GM23338 (cell line): ENCODE data around the gene CD58.

Source experiments
- CREB1 ChIP-seq: fragments of 250-450 bp; sonication (Bioruptor Pico); IDR thresholded peaks from 2 replicates; pipeline ENCODE4 v1.5.0; 2020; ENCODE audit warnings: low read depth, mild to moderate bottlenecking, moderate library complexity
- CTCF ChIP-seq, 2 experiments: fragments of 200-600 bp in 1 of 2; sonication (generic) in 1 of 2; conservative IDR thresholded peaks; 2 replicates each; pipeline versions ENCODE4 v1.5.1 to v1.6.1; 2016 to 2017; ENCODE audit warnings: antibody characterized with exemption in 2 of 2, low read depth in 2 of 2, mild to moderate bottlenecking in 2 of 2, moderate library complexity in 1 of 2
- ETS1 ChIP-seq: IDR thresholded peaks from 2 replicates; pipeline ENCODE4 v1.6.1; 2016; ENCODE audit warnings: antibody characterized with exemption
- EZH2 ChIP-seq: fragments of 200-600 bp; sonication (generic); IDR thresholded peaks from one replicate; pipeline ENCODE4 v1.8.0; 2017; ENCODE audit warnings: antibody characterized with exemption, mild to moderate bottlenecking, low read depth; ENCODE audit not compliant: unreplicated experiment
- EZH2phosphoT487 ChIP-seq: fragments of 200-600 bp; sonication (generic); IDR thresholded peaks from one replicate; pipeline ENCODE4 v1.8.1; 2018; ENCODE audit warnings: antibody characterized with exemption; ENCODE audit not compliant: unreplicated experiment
- JUNB ChIP-seq: IDR thresholded peaks from one replicate; pipeline ENCODE4 v1.6.1; 2016; ENCODE audit warnings: antibody characterized with exemption; ENCODE audit not compliant: unreplicated experiment
- NANOG ChIP-seq: IDR thresholded peaks from 2 replicates; pipeline ENCODE4 v1.6.1; 2016; ENCODE audit warnings: antibody characterized with exemption, borderline replicate concordance
- POLR2AphosphoS5 ChIP-seq: IDR thresholded peaks from 2 replicates; pipeline ENCODE4 v1.6.1; 2016; ENCODE audit warnings: antibody characterized with exemption, low read depth
- REST ChIP-seq: IDR thresholded peaks from one replicate; pipeline ENCODE4 v1.6.1; 2018; ENCODE audit warnings: antibody characterized with exemption; ENCODE audit not compliant: unreplicated experiment
- STAT1 ChIP-seq: IDR thresholded peaks from one replicate; pipeline ENCODE4 v1.6.1; 2016; ENCODE audit warnings: antibody characterized with exemption; ENCODE audit not compliant: unreplicated experiment
- ZNF114 ChIP-seq: fragments of 250-450 bp; sonication (Bioruptor Pico); IDR thresholded peaks from 2 replicates; pipeline ENCODE4 v1.5.0; 2020; ENCODE audit warnings: mild to moderate bottlenecking, moderate library complexity
- ZNF331 ChIP-seq: fragments of 250-450 bp; sonication (Bioruptor Pico); IDR thresholded peaks from 2 replicates; pipeline ENCODE4 v1.5.0; 2020; ENCODE audit warnings: low read depth, mild to moderate bottlenecking, moderate library complexity
- ZNF462 ChIP-seq: fragments of 250-450 bp; sonication (Bioruptor Pico); IDR thresholded peaks from 2 replicates; pipeline ENCODE4 v1.5.0; 2020; ENCODE audit warnings: mild to moderate bottlenecking, moderate library complexity

- TF ChIP-seq ETS1: no peak
- TF ChIP-seq CTCF (conservative IDR thresholded peaks at IDR 0.05; ENCODE audit: low read depth in 2 of 2): no peak
- no peak for TF ChIP-seq EZH2
- TF ChIP-seq POLR2AphosphoS5: no peak
- TF ChIP-seq ZNF331 (CRISPR knock-in tag): no peak
- TF ChIP-seq NANOG: no peak
- TF ChIP-seq REST: no peak
- TF ChIP-seq EZH2phosphoT487: no peak
- TF ChIP-seq CREB1 (CRISPR knock-in tag): no peak
- no peak for TF ChIP-seq JUNB
- no peak for TF ChIP-seq ZNF114
- TF ChIP-seq ZNF462 (CRISPR knock-in tag): no peak
- TF ChIP-seq STAT1: no peak
Measured at GRCh38 chr1:116501870-116502244, 69.0 kb downstream of the CD58 start.
